ENCODE data around the gene GATA5. TPM values are rescaled to one million over a fixed set of nuclear protein-coding genes. Genes with fewer than 3 reads are reported as not detected.

GATA5 gene
- total RNA-seq, 1 donor from 2014 or later = not detected

GRCh38 chr20:62489932-62490263 is 14.1 kb upstream of the GATA5 start:
- intact Hi-C loops (cut with DNase I) = no loop called here
- DNase-seq (ENCODE audit: low spot score in 2 of 2) = no peak
- no peaks in the 10 kb centered on the region for H3K27me3 ChIP-seq
- H3K36me3 ChIP-seq = no peaks in the 10 kb centered on the region
- TF ChIP-seq CTCF (IDR thresholded peaks at IDR 0.05) = no peak
- H3K4me1 ChIP-seq = no peaks in the 10 kb centered on the region
- no peak overlapping the region for H3K27ac ChIP-seq
- no peaks in the 10 kb centered on the region for H3K9me3 ChIP-seq
- H3K4me3 ChIP-seq = no peak overlapping the region

- Histone ChIP-seq H3K27ac (no peak overlapping the region), H3K9me3 (no peaks in the 10 kb centered on the region), H3K36me3 (no peaks in the 10 kb centered on the region), H3K4me3 (no peak overlapping the region), H3K27me3 (no peaks in the 10 kb centered on the region), H3K4me1 (no peaks in the 10 kb centered on the region)
- DNase-seq (ENCODE audit: low spot score in 2 of 2) = no peak
- intact Hi-C loops (cut with DNase I) = no loop called here
- no peak for TF ChIP-seq CTCF (IDR thresholded peaks at IDR 0.05)
Measured at GRCh38 chr20:62489186-62489931, 13.6 kb upstream of the GATA5 start.

GRCh38 chr20:62488470-62488869 is 12.7 kb upstream of the GATA5 start:
- no peaks in the 10 kb centered on the region for H3K36me3 ChIP-seq
- H3K4me3 ChIP-seq = no peak overlapping the region
- no peak for TF ChIP-seq CTCF (IDR thresholded peaks at IDR 0.05)
- no peaks in the 10 kb centered on the region for H3K4me1 ChIP-seq
- DNase-seq (ENCODE audit: low spot score in 2 of 2) = no peak
- intact Hi-C loops (cut with DNase I) = no loop called here
- peaks cover 5% of the 10 kb centered on the region for H3K27me3 ChIP-seq
- no peaks in the 10 kb centered on the region for H3K9me3 ChIP-seq
- H3K27ac ChIP-seq = no peak overlapping the region

- no peaks in the 10 kb centered on the region for H3K36me3 ChIP-seq
- no peak overlapping the region for H3K4me3 ChIP-seq
- no peak for DNase-seq (ENCODE audit: low spot score in 2 of 2)
- H3K4me1 ChIP-seq = no peaks in the 10 kb centered on the region
- H3K9me3 ChIP-seq = no peaks in the 10 kb centered on the region
- intact Hi-C loops (cut with DNase I) = no loop called here
- no peak overlapping the region for H3K27ac ChIP-seq
- no peak for TF ChIP-seq CTCF (IDR thresholded peaks at IDR 0.05)
- H3K27me3 ChIP-seq = peaks cover 8% of the 10 kb centered on the region
Measured at GRCh38 chr20:62487561-62488354, 12.0 kb upstream of the GATA5 start.

GRCh38 chr20:62487118-62487517 is 11.3 kb upstream of the GATA5 start:
- DNase-seq (ENCODE audit: low spot score in 2 of 2) = no peak
- Histone ChIP-seq H3K36me3 (no peaks in the 10 kb centered on the region), H3K9me3 (no peaks in the 10 kb centered on the region), H3K4me3 (no peak overlapping the region), H3K27ac (no peak overlapping the region), H3K4me1 (no peaks in the 10 kb centered on the region), H3K27me3 (peaks cover 8% of the 10 kb centered on the region)
- intact Hi-C loops (cut with DNase I) = no loop called here
- TF ChIP-seq CTCF (IDR thresholded peaks at IDR 0.05) = no peak

Measured in ascending aorta (tissue), 2 donors.